HepG2 (cell line): ENCODE results near the gene CD40. TPM values are rescaled to one million over a fixed set of nuclear protein-coding genes. Genes with fewer than 3 reads are reported as not detected.
A peak's percentile ranks its signal among the peaks of the same experiment; 100 is the strongest.

Source experiments
- ARHGAP35 ChIP-seq: sonication (generic); formaldehyde crosslinking; IDR thresholded peaks from 2 replicates; pipeline ENCODE4 v1.9.0; 2022; ENCODE audit warnings: mild to moderate bottlenecking, inconsistent platforms, moderate library complexity, missing genetic modification reagents, borderline replicate concordance
- BCL6 ChIP-seq: IDR thresholded peaks from 2 replicates; pipeline ENCODE4 v1.6.1; 2016; ENCODE audit warnings: missing genetic modification reagents, missing compliant biosample characterization
- ETV5 ChIP-seq: IDR thresholded peaks from 2 replicates; pipeline ENCODE4 v1.6.1; 2018; ENCODE audit warnings: missing biosample characterization, missing genetic modification reagents, inconsistent platforms, borderline replicate concordance
- FOXO1 ChIP-seq: sonication (generic); formaldehyde crosslinking; IDR thresholded peaks from 2 replicates; pipeline ENCODE4 v1.4.0; 2020; ENCODE audit warnings: missing genetic modification reagents
- HNRNPK ChIP-seq: fragments of 200-400 bp; formaldehyde crosslinking; IDR thresholded peaks from 2 replicates; pipeline ENCODE4 v1.6.1; 2018; ENCODE audit warnings: low read length, low read depth, moderate library complexity, mild to moderate bottlenecking; ENCODE audit not compliant: poor library complexity, severe bottlenecking
- KDM2A ChIP-seq: sonication (generic); formaldehyde crosslinking; IDR thresholded peaks from 2 replicates; pipeline ENCODE4 v1.4.0; 2020; ENCODE audit warnings: low read depth, missing genetic modification reagents, borderline replicate concordance
- KMT2A ChIP-seq: sonication (generic); formaldehyde crosslinking; IDR thresholded peaks from 2 replicates; pipeline ENCODE4 v1.4.0; 2020; ENCODE audit warnings: missing genetic modification reagents
- MTF2 ChIP-seq: sonication (generic); formaldehyde crosslinking; IDR thresholded peaks from 2 replicates; pipeline ENCODE4 v1.5.0; 2020; ENCODE audit warnings: missing genetic modification reagents, borderline replicate concordance
- SALL1 ChIP-seq: sonication (generic); formaldehyde crosslinking; IDR thresholded peaks from 2 replicates; pipeline ENCODE4 v1.8.0; 2022; ENCODE audit warnings: mild to moderate bottlenecking, missing genetic modification reagents
- SMC3 ChIP-seq: IDR thresholded peaks from 2 replicates; pipeline ENCODE4 v1.6.1; 2011; ENCODE audit warnings: low read length, improper control_type of control experiment
- STAG1 ChIP-seq: sonication (generic); formaldehyde crosslinking; IDR thresholded peaks from 2 replicates; pipeline ENCODE4 v1.4.0; 2020; ENCODE audit warnings: missing genetic modification reagents
- STAT5B ChIP-seq: sonication (generic); formaldehyde crosslinking; IDR thresholded peaks from 2 replicates; pipeline ENCODE4 v1.4.0; 2020; ENCODE audit warnings: missing genetic modification reagents
- TARDBP ChIP-seq: sonication (generic); formaldehyde crosslinking; IDR thresholded peaks from 2 replicates; pipeline ENCODE4 v1.8.0; 2022; ENCODE audit warnings: mild to moderate bottlenecking, missing genetic modification reagents
- XRCC5 ChIP-seq: fragments of 200-400 bp; formaldehyde crosslinking; optimal IDR thresholded peaks from 2 replicates; pipeline ENCODE3; 2017; ENCODE audit warnings: mild to moderate bottlenecking, low read length
- ZNF451 ChIP-seq: sonication (generic); formaldehyde crosslinking; IDR thresholded peaks from 2 replicates; pipeline ENCODE4 v1.5.0; 2020; ENCODE audit warnings: mild to moderate bottlenecking, missing genetic modification reagents
- ZNF672 ChIP-seq: sonication (generic); formaldehyde crosslinking; IDR thresholded peaks from 2 replicates; pipeline ENCODE4 v1.8.1; 2022; ENCODE audit warnings: missing genetic modification reagents
- ZNF777 ChIP-seq: sonication (generic); formaldehyde crosslinking; IDR thresholded peaks from 2 replicates; pipeline ENCODE4 v1.4.0; 2020; ENCODE audit warnings: missing genetic modification reagents
- polyA plus RNA-seq, 8 experiments: library from polyadenylated mRNA; depleted of rRNA in 3 of 8; stranded (reverse) in 7 of 8; unstranded in 1 of 8; fragments of >200 nt; fragmentation: Illumina TruSeq in 4 of 8; extraction: Trizol in 4 of 8; gene quantifications; 2 replicates each; pipeline versions ENCODE4 v1.2.1 to v1.2.3, GENCODE V29; 2011 to 2016; ENCODE audit warnings: low read depth in 4 of 8, missing spikeins in 1 of 8, mixed read lengths in 1 of 8; ENCODE audit not compliant: insufficient read depth in 1 of 8
- total RNA-seq, 5 experiments: library from RNA; depleted of rRNA; stranded (reverse); fragments of >200 nt; fragmentation: Illumina TruSeq; extraction: Trizol; gene quantifications; 2 replicates each; pipeline ENCODE4 v1.2.3, GENCODE V29; 2016; ENCODE audit warnings: low read depth in 1 of 5
- TF ChIP-seq, protein P1 (sequence below): sonication (generic); formaldehyde crosslinking; IDR thresholded peaks from 2 replicates; pipeline ENCODE4 v1.4.0; 2020; ENCODE audit warnings: mild to moderate bottlenecking, missing genetic modification reagents
- TF ChIP-seq, protein P2 (sequence below): sonication (generic); formaldehyde crosslinking; IDR thresholded peaks from 2 replicates; pipeline ENCODE4 v1.4.0; 2020; ENCODE audit warnings: missing genetic modification reagents
- TF ChIP-seq, protein P3 (sequence below): sonication (generic); formaldehyde crosslinking; IDR thresholded peaks from 2 replicates; pipeline ENCODE4 v1.4.0; 2020; ENCODE audit warnings: missing genetic modification reagents, borderline replicate concordance
- TF ChIP-seq, protein P4 (sequence below): sonication (generic); formaldehyde crosslinking; IDR thresholded peaks from 2 replicates; pipeline ENCODE4 v1.5.0; 2020; ENCODE audit warnings: mild to moderate bottlenecking, missing genetic modification reagents, moderate library complexity
- TF ChIP-seq, protein P5 (sequence below): sonication (generic); formaldehyde crosslinking; IDR thresholded peaks from 2 replicates; pipeline ENCODE4 v1.4.0; 2020; ENCODE audit warnings: mild to moderate bottlenecking, low read depth, missing genetic modification reagents

CD40 gene
- total and polyA plus RNA-seq, 2 of the 13 experiments (the other 11 are each of a cell fraction or from before 2014, with no cell fraction given): 4.6 to 13.4 TPM

DNA sequence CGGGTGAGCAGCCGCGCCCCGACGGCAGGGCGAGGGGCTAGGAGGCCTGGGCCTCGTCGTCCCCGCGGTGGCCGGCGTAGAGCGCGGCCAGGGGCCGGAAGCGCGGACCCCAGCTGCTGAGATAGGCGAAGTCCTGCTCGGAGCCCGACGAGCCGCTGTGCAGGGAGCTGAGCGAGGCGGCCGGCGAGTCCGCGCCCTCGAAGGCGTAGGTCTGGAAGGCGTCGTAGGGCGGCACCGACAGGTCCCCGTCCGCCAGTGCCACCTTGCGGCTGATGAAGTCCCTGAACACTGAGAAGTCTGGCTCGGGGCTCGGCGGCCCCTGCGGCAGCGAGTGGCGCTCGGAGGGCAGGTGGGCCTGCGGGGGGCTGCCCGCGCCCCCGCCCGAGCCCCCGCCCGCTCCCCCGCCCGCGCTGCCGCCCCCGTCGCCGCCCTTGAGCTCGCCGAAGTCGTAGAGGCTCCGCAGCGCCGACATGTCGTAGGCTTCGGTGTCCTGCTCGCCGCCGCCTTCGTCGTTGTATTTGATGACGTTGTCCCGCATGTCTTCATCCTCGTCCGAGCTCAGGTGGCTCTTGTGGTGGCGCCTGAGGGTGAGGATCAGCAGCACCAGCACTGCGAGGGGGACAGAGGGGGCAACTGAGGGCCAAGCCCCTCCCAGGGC, 56.5 kb downstream of the CD40 start (continued):
- TF ChIP-seq ARHGAP35 (0 out of 2 replicates have a peak, but pooled peaks have one; percentile 19), STAT5B (CRISPR knock-in tag) (no peak), ETV5 (CRISPR knock-in tag) (0 out of 2 replicates have a peak, but pooled peaks have one; percentile 34), SALL1 (CRISPR knock-in tag) (peak; percentile 53; the same call in 1 of the 2 replicates), FOXO1 (CRISPR knock-in tag) (0 out of 2 replicates have a peak, but pooled peaks have one; percentile 36), TARDBP (no peak), ZNF672 (no peak), HNRNPK (peak; percentile 81), KDM2A (peak; percentile 86), MTF2 (CRISPR knock-in tag) (peak; percentile 94; the same call in 1 of the 2 replicates), ZNF451 (CRISPR knock-in tag) (0 out of 2 replicates have a peak, but pooled peaks have one; percentile 44), ZNF777 (CRISPR knock-in tag) (peak; percentile 99), KMT2A (0 out of 2 replicates have a peak, but pooled peaks have one; percentile 28), SMC3 (peak; percentile 52; the same call in 1 of the 2 replicates), STAG1 (CRISPR knock-in tag) (peak; percentile 77), BCL6 (CRISPR knock-in tag) (peak; percentile 24; the same call in 1 of the 2 replicates), XRCC5 (peak; percentile 77)
- TF ChIP-seq, protein P1, sequence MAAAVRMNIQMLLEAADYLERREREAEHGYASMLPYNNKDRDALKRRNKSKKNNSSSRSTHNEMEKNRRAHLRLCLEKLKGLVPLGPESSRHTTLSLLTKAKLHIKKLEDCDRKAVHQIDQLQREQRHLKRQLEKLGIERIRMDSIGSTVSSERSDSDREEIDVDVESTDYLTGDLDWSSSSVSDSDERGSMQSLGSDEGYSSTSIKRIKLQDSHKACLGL (CRISPR knock-in tag): 0 out of 2 replicates have a peak, but pooled peaks have one; percentile 40
- TF ChIP-seq, protein P2, sequence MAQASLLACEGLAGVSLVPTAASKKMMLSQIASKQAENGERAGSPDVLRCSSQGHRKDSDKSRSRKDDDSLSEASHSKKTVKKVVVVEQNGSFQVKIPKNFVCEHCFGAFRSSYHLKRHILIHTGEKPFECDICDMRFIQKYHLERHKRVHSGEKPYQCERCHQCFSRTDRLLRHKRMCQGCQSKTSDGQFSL (CRISPR knock-in tag): no peak
- TF ChIP-seq, protein P3, sequence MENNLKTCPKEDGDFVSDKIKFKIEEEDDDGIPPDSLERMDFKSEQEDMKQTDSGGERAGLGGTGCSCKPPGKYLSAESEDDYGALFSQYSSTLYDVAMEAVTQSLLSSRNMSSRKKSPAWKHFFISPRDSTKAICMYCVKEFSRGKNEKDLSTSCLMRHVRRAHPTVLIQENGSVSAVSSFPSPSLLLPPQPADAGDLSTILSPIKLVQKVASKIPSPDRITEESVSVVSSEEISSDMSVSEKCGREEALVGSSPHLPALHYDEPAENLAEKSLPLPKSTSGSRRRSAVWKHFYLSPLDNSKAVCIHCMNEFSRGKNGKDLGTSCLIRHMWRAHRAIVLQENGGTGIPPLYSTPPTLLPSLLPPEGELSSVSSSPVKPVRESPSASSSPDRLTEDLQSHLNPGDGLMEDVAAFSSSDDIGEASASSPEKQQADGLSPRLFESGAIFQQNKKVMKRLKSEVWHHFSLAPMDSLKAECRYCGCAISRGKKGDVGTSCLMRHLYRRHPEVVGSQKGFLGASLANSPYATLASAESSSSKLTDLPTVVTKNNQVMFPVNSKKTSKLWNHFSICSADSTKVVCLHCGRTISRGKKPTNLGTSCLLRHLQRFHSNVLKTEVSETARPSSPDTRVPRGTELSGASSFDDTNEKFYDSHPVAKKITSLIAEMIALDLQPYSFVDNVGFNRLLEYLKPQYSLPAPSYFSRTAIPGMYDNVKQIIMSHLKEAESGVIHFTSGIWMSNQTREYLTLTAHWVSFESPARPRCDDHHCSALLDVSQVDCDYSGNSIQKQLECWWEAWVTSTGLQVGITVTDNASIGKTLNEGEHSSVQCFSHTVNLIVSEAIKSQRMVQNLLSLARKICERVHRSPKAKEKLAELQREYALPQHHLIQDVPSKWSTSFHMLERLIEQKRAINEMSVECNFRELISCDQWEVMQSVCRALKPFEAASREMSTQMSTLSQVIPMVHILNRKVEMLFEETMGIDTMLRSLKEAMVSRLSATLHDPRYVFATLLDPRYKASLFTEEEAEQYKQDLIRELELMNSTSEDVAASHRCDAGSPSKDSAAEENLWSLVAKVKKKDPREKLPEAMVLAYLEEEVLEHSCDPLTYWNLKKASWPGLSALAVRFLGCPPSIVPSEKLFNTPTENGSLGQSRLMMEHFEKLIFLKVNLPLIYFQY (CRISPR knock-in tag): no peak
- TF ChIP-seq, protein P4, sequence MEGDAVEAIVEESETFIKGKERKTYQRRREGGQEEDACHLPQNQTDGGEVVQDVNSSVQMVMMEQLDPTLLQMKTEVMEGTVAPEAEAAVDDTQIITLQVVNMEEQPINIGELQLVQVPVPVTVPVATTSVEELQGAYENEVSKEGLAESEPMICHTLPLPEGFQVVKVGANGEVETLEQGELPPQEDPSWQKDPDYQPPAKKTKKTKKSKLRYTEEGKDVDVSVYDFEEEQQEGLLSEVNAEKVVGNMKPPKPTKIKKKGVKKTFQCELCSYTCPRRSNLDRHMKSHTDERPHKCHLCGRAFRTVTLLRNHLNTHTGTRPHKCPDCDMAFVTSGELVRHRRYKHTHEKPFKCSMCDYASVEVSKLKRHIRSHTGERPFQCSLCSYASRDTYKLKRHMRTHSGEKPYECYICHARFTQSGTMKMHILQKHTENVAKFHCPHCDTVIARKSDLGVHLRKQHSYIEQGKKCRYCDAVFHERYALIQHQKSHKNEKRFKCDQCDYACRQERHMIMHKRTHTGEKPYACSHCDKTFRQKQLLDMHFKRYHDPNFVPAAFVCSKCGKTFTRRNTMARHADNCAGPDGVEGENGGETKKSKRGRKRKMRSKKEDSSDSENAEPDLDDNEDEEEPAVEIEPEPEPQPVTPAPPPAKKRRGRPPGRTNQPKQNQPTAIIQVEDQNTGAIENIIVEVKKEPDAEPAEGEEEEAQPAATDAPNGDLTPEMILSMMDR (CRISPR knock-in tag): peak; percentile 87
- TF ChIP-seq, protein P5, sequence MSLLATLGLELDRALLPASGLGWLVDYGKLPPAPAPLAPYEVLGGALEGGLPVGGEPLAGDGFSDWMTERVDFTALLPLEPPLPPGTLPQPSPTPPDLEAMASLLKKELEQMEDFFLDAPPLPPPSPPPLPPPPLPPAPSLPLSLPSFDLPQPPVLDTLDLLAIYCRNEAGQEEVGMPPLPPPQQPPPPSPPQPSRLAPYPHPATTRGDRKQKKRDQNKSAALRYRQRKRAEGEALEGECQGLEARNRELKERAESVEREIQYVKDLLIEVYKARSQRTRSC (CRISPR knock-in tag): no peak
